DMS53 treated with DMSO at 0.1 percent for 48 hours (cell line): ENCODE data around the gene PDGFRA.
A peak's percentile ranks its signal among the peaks of the same experiment; 100 is the strongest.
"Not testable (repeated sequence)": the region's sequence is repeated elsewhere in the genome, so short reads cannot be mapped to it uniquely, and the experiment has no call there.

Experiments
- DNase-seq: peaks from one replicate; lab custom pipeline; 2025; ENCODE audit not compliant: unreplicated experiment; lab: John Stamatoyannopoulos, UW

The PDGFRA gene

DNA sequence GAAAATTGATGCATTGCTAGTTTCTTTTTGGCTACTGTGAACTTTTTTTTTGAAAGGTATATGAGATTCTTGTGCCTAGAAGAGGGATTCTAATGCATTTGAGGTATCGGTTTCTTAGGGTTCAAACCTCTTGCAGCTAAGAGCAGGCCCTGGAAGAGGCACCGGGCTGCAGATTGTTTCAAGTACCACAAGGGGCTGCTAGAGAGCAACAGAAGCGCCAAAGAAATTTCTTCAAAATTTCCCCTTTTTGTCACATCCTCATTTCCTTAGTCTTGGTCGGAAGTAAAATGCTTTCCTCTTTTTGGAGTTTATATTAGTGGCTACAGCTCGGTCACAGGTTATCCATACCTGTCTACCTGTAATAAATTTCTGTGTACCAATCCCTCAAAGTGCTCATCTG lies 89.8 kb downstream of the PDGFRA start:
- no peak for DNase-seq

DNA sequence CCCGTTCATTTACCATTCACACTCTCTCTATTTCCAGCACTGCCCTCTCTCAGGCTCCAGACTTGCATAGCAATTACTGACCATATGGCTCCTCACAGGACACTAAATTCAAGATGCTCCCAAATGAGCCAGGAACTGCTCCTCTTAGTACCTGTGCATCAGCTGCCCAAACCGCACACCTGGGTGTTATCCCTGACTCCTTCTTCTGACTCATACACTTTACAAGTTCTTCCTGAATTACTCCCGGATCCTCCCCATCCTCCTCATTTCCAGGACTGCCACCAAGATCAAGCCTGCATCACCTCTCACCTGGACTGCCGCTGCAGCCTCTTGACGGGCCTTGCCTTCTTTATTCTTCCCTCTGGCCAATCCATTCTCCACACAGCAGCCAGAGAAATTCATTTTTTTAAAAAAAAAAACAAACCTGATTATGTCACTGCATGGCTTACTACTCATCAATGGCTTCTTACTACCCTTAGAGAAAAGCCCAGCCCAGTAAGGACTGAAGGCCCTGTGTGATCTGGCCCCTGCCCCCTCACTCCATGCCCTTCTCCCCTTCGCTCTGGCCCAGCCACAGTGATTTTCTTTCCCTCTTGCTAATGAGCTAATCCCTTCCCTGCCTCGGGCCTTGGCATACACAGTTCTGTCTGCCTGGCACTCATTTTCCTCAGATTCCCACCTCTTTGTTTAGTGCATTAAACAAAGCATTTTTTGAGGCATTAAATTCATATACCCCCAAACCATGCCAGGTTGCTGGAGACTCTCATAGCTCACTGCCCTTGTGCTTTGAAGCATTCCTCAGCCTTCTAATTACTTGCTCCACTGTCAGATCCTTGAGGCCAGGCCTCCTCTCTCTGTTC lies 92.0 kb downstream of the PDGFRA start:
- no peak for DNase-seq

GRCh38 chr4:54322818-54323417 lies 93.8 kb downstream of the PDGFRA start:
- peak; percentile 59 for DNase-seq

GRCh38 chr4:54330896-54331295 lies 101.8 kb downstream of the PDGFRA start:
- no peak for DNase-seq

DNA sequence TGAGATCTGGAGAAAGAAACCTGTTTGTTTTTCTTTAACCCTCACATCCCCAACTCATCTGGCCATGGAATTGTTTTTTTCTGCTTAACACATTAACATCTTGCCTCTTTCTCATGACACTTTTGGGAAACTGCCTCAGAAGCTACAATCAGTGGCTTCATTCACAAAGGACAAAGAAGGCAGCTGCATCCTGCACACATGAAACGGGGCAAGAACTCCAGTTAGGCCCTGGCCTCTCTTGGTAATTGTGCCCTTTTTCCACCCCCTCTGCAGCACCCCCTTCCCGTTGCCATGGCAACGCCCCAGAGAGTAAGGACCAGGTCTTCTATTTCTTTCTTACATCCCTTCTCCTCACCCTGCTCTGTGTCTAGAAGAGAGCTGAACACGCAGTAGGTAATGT lies 103.4 kb downstream of the PDGFRA start:
- no peak for DNase-seq

GRCh38 chr4:54333657-54334056 lies 104.6 kb downstream of the PDGFRA start:
- DNase-seq, result no peak

- DNase-seq, result not testable (repeated sequence)
Measured at GRCh38 chr4:54334769-54335168, 105.7 kb downstream of the PDGFRA start.

GRCh38 chr4:54337009-54337408 lies 107.9 kb downstream of the PDGFRA start:
- DNase-seq, result no peak

DNA sequence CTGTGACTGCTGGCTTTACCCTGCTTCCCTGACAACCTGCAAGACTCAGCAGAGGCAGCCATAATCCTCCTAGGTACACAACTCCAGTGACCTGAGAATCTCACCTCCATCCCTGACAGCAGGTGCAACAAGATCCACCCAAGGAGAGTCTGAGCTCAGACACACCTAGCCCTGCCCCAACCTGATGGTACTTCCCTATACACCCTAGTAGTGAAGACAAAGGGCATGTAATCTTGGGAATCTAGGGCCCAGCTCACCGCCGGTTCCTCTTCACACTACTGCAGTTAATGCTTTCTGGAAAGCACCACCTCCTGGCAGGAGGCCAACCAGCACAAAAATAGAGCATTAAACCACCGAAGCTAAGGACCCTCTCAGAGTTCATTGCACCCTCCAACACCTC lies 113.0 kb downstream of the PDGFRA start:
- not testable (repeated sequence) for DNase-seq
